Endothelial cell of umbilical vein (primary cell): ENCODE results near the gene CUX1.

Source experiments
- CTCF ChIP-seq, 2 donors: IDR thresholded peaks; 1 replicate in 1 of 2; 2 replicates in 1 of 2; pipeline ENCODE4 v1.5.1; 2011; ENCODE audit warnings: low read length in 2 of 2, mild to moderate bottlenecking in 2 of 2, moderate library complexity in 2 of 2, control low read depth in 1 of 2, inconsistent platforms in 1 of 2, low read depth in 1 of 2; ENCODE audit not compliant: insufficient read depth in 1 of 2; ENCODE audit errors: extremely low read depth in 1 of 2
- EZH2 ChIP-seq: IDR thresholded peaks from 2 replicates; pipeline ENCODE4 v1.6.1; 2012; ENCODE audit warnings: borderline replicate concordance, low read depth, mild to moderate bottlenecking, moderate library complexity, low read length, inconsistent platforms; ENCODE audit not compliant: severe bottlenecking
- JUN ChIP-seq: IDR thresholded peaks from 2 replicates; pipeline ENCODE4 v1.6.1; 2011; ENCODE audit warnings: borderline replicate concordance, low read depth; ENCODE audit not compliant: insufficient read length, insufficient read depth
- MYC ChIP-seq: IDR thresholded peaks from one replicate; pipeline ENCODE4 v1.6.1; 2011; ENCODE audit warnings: mild to moderate bottlenecking, low read depth, low read length
- POLR2A ChIP-seq: IDR thresholded peaks from 2 replicates; pipeline ENCODE4 v1.6.1; 2012; ENCODE audit warnings: low read depth, mild to moderate bottlenecking, control low read depth, low read length
- POLR2AphosphoS5 ChIP-seq: IDR thresholded peaks from 2 replicates; pipeline ENCODE4 v1.6.1; 2012; ENCODE audit warnings: low read depth, mild to moderate bottlenecking, control low read depth, low read length, moderate library complexity; ENCODE audit not compliant: insufficient read depth
- TF ChIP-seq, protein P1 (sequence below): IDR thresholded peaks from 2 replicates; pipeline ENCODE4 v1.6.1; 2011; ENCODE audit not compliant: insufficient read depth, insufficient read length

- TF ChIP-seq CTCF (IDR thresholded peaks at IDR 0.05; ENCODE audit: extremely low read depth in 1 of 2, insufficient read depth in 1 of 2, low read depth in 1 of 2, low read length in 2 of 2) = no peak
- no peak for TF ChIP-seq POLR2AphosphoS5
- no peak for TF ChIP-seq MYC
- TF ChIP-seq EZH2 = no peak
- TF ChIP-seq POLR2A = no peak
- no peak for TF ChIP-seq JUN
- TF ChIP-seq, protein P1, sequence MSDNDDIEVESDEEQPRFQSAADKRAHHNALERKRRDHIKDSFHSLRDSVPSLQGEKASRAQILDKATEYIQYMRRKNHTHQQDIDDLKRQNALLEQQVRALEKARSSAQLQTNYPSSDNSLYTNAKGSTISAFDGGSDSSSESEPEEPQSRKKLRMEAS = no peak
These were observed 252.7 kb downstream of the CUX1 start for GRCh38 chr7:102069931-102070629.
